Measurements from ENCODE around the gene IGDCC3.

IGDCC3 gene

GRCh38 chr15:65369212-65369547, 8.6 kb downstream of the IGDCC3 start:
- peaks cover 46% of the 10 kb centered on the region for H3K4me1 ChIP-seq (ENCODE audit: insufficient read depth, insufficient read length)
- no peak overlapping the region for H3K4me3 ChIP-seq (ENCODE audit: insufficient read length, low read depth)
- peaks cover 50% of the 10 kb centered on the region for H3K36me3 ChIP-seq (ENCODE audit: insufficient read depth, insufficient read length, low read length)
- TF ChIP-seq YY1 (IDR thresholded peaks at IDR 0.05; ENCODE audit: insufficient read depth, insufficient read length) = no peak
- TF ChIP-seq ZNF274 (IDR thresholded peaks at IDR 0.05; ENCODE audit: low read depth, low read length) = no peak
- no peak for TF ChIP-seq SUZ12 (IDR thresholded peaks at IDR 0.05; ENCODE audit: extremely low read depth, insufficient read depth, insufficient read length)
- H3K9ac ChIP-seq (ENCODE audit: insufficient read length, low read depth) = peak overlapping the region; percentile 67
- H3K9me3 ChIP-seq (ENCODE audit: insufficient read depth, low read length) = no peaks in the 10 kb centered on the region
- H3K27me3 ChIP-seq (ENCODE audit: insufficient read depth, insufficient read length) = no peaks in the 10 kb centered on the region
- DNase-seq (ENCODE audit: low read depth, low spot score) = no peak

- Histone ChIP-seq H3K4me3 (ENCODE audit: insufficient read length, low read depth) (no peak overlapping the region), H3K4me1 (ENCODE audit: insufficient read depth, insufficient read length) (peaks cover 50% of the 10 kb centered on the region), H3K9me3 (ENCODE audit: insufficient read depth, low read length) (no peaks in the 10 kb centered on the region), H3K27me3 (ENCODE audit: insufficient read depth, insufficient read length) (no peaks in the 10 kb centered on the region), H3K9ac (ENCODE audit: insufficient read length, low read depth) (peak overlapping the region; percentile 71), H3K36me3 (ENCODE audit: insufficient read depth, insufficient read length, low read length) (peaks cover 44% of the 10 kb centered on the region)
- TF ChIP-seq ZNF274 (IDR thresholded peaks at IDR 0.05; ENCODE audit: low read depth, low read length) = no peak
- no peak for TF ChIP-seq YY1 (IDR thresholded peaks at IDR 0.05; ENCODE audit: insufficient read depth, insufficient read length)
- TF ChIP-seq SUZ12 (IDR thresholded peaks at IDR 0.05; ENCODE audit: extremely low read depth, insufficient read depth, insufficient read length) = no peak
- peak; percentile 94 for DNase-seq (ENCODE audit: low read depth, low spot score)
Observed at GRCh38 chr15:65368302-65369211, 9.2 kb downstream of the IGDCC3 start.

- TF ChIP-seq YY1 (IDR thresholded peaks at IDR 0.05; ENCODE audit: insufficient read depth, insufficient read length) = no peak
- no peak for TF ChIP-seq ZNF274 (IDR thresholded peaks at IDR 0.05; ENCODE audit: low read depth, low read length)
- TF ChIP-seq SUZ12 (IDR thresholded peaks at IDR 0.05; ENCODE audit: extremely low read depth, insufficient read depth, insufficient read length) = no peak
- Histone ChIP-seq H3K4me3 (ENCODE audit: insufficient read length, low read depth) (no peak overlapping the region), H3K27me3 (ENCODE audit: insufficient read depth, insufficient read length) (no peaks in the 10 kb centered on the region), H3K36me3 (ENCODE audit: insufficient read depth, insufficient read length, low read length) (peaks cover 37% of the 10 kb centered on the region), H3K9me3 (ENCODE audit: insufficient read depth, low read length) (no peaks in the 10 kb centered on the region), H3K4me1 (ENCODE audit: insufficient read depth, insufficient read length) (peaks cover 49% of the 10 kb centered on the region), H3K9ac (ENCODE audit: insufficient read length, low read depth) (peak overlapping the region; percentile 57)
- no peak for DNase-seq (ENCODE audit: low read depth, low spot score)
Observed at GRCh38 chr15:65366122-65366892, 11.5 kb downstream of the IGDCC3 start.

- peak overlapping the region; percentile 29 for H3K9ac ChIP-seq (ENCODE audit: insufficient read length, low read depth)
- peaks cover 49% of the 10 kb centered on the region for H3K4me1 ChIP-seq (ENCODE audit: insufficient read depth, insufficient read length)
- H3K27me3 ChIP-seq (ENCODE audit: insufficient read depth, insufficient read length) = no peaks in the 10 kb centered on the region
- peaks cover 34% of the 10 kb centered on the region for H3K36me3 ChIP-seq (ENCODE audit: insufficient read depth, insufficient read length, low read length)
- H3K9me3 ChIP-seq (ENCODE audit: insufficient read depth, low read length) = no peaks in the 10 kb centered on the region
- no peak for DNase-seq (ENCODE audit: low read depth, low spot score)
- no peak overlapping the region for H3K4me3 ChIP-seq (ENCODE audit: insufficient read length, low read depth)
- TF ChIP-seq YY1 (IDR thresholded peaks at IDR 0.05; ENCODE audit: insufficient read depth, insufficient read length) (no peak), SUZ12 (IDR thresholded peaks at IDR 0.05; ENCODE audit: extremely low read depth, insufficient read depth, insufficient read length) (no peak), ZNF274 (IDR thresholded peaks at IDR 0.05; ENCODE audit: low read depth, low read length) (no peak)
Observed at GRCh38 chr15:65365229-65365628, 12.6 kb downstream of the IGDCC3 start.

- Histone ChIP-seq H3K9me3 (ENCODE audit: insufficient read depth, low read length) (no peaks in the 10 kb centered on the region), H3K4me3 (ENCODE audit: insufficient read length, low read depth) (no peak overlapping the region), H3K27me3 (ENCODE audit: insufficient read depth, insufficient read length) (no peaks in the 10 kb centered on the region), H3K36me3 (ENCODE audit: insufficient read depth, insufficient read length, low read length) (peaks cover 33% of the 10 kb centered on the region), H3K4me1 (ENCODE audit: insufficient read depth, insufficient read length) (peaks cover 38% of the 10 kb centered on the region), H3K9ac (ENCODE audit: insufficient read length, low read depth) (no peak overlapping the region)
- TF ChIP-seq YY1 (IDR thresholded peaks at IDR 0.05; ENCODE audit: insufficient read depth, insufficient read length) = no peak
- TF ChIP-seq SUZ12 (IDR thresholded peaks at IDR 0.05; ENCODE audit: extremely low read depth, insufficient read depth, insufficient read length) = no peak
- TF ChIP-seq ZNF274 (IDR thresholded peaks at IDR 0.05; ENCODE audit: low read depth, low read length) = no peak
- no peak for DNase-seq (ENCODE audit: low read depth, low spot score)
Observed at GRCh38 chr15:65363766-65364165, 14.0 kb downstream of the IGDCC3 start.

- Histone ChIP-seq H3K4me3 (ENCODE audit: insufficient read length, low read depth) (no peak overlapping the region), H3K9me3 (ENCODE audit: insufficient read depth, low read length) (no peaks in the 10 kb centered on the region), H3K36me3 (ENCODE audit: insufficient read depth, insufficient read length, low read length) (peaks cover 33% of the 10 kb centered on the region), H3K27me3 (ENCODE audit: insufficient read depth, insufficient read length) (no peaks in the 10 kb centered on the region), H3K9ac (ENCODE audit: insufficient read length, low read depth) (no peak overlapping the region), H3K4me1 (ENCODE audit: insufficient read depth, insufficient read length) (peaks cover 35% of the 10 kb centered on the region)
- no peak for DNase-seq (ENCODE audit: low read depth, low spot score)
- TF ChIP-seq ZNF274 (IDR thresholded peaks at IDR 0.05; ENCODE audit: low read depth, low read length) = no peak
- no peak for TF ChIP-seq SUZ12 (IDR thresholded peaks at IDR 0.05; ENCODE audit: extremely low read depth, insufficient read depth, insufficient read length)
- TF ChIP-seq YY1 (IDR thresholded peaks at IDR 0.05; ENCODE audit: insufficient read depth, insufficient read length) = no peak
Observed at GRCh38 chr15:65363306-65363705, 14.5 kb downstream of the IGDCC3 start.

GRCh38 chr15:65362491-65362890, 15.3 kb downstream of the IGDCC3 start:
- DNase-seq (ENCODE audit: low read depth, low spot score) = no peak
- TF ChIP-seq SUZ12 (IDR thresholded peaks at IDR 0.05; ENCODE audit: extremely low read depth, insufficient read depth, insufficient read length) = no peak
- no peak for TF ChIP-seq ZNF274 (IDR thresholded peaks at IDR 0.05; ENCODE audit: low read depth, low read length)
- no peak for TF ChIP-seq YY1 (IDR thresholded peaks at IDR 0.05; ENCODE audit: insufficient read depth, insufficient read length)
- Histone ChIP-seq H3K36me3 (ENCODE audit: insufficient read depth, insufficient read length, low read length) (peaks cover 33% of the 10 kb centered on the region), H3K27me3 (ENCODE audit: insufficient read depth, insufficient read length) (no peaks in the 10 kb centered on the region), H3K9ac (ENCODE audit: insufficient read length, low read depth) (no peak overlapping the region), H3K9me3 (ENCODE audit: insufficient read depth, low read length) (no peaks in the 10 kb centered on the region), H3K4me3 (ENCODE audit: insufficient read length, low read depth) (no peak overlapping the region), H3K4me1 (ENCODE audit: insufficient read depth, insufficient read length) (peaks cover 32% of the 10 kb centered on the region)
